Activated T-cell treated with anti-CD3 and anti-CD28 coated beads, Interleukin-2, amount 50 U/mL, for 4 hours (primary cell): Measurements from ENCODE around the gene FAM241B. TPM values are rescaled to one million over a fixed set of nuclear protein-coding genes. Genes with fewer than 3 reads are reported as not detected.

ENCODE experiments used
- ATAC-seq, 2 donors: fragments of 200-7000 bp; cut with Tn5 transposase; one replicate each; pipeline ENCODE4 v1.10.0; 2021
- DNase-seq: peaks from one replicate; pipeline ENCODE4 v3.0.0-alpha.2; 2020
- H3K27me3 Mint-ChIP-seq: one replicate; pipeline ENCODE4 v1.8.0; 2021; ENCODE audit warnings: low read depth, mixed read lengths
- H3K36me3 Mint-ChIP-seq: one replicate; pipeline ENCODE4 v1.8.0; 2022; ENCODE audit warnings: mixed read lengths; ENCODE audit not compliant: insufficient read depth
- H3K4me1 Mint-ChIP-seq: one replicate; pipeline ENCODE4 v1.8.0; 2021; ENCODE audit warnings: low read depth, mixed read lengths
- H3K4me3 Mint-ChIP-seq: one replicate; pipeline ENCODE4 v1.8.0; 2021; ENCODE audit warnings: mild to moderate bottlenecking, moderate library complexity, mixed read lengths
- H3K9me3 Mint-ChIP-seq: one replicate; pipeline ENCODE4 v1.8.0; 2021; ENCODE audit warnings: mixed read lengths
- total RNA-seq, 3 donors: library from RNA; stranded (reverse); gene quantifications; one replicate each; pipeline ENCODE4 v1.2.1, GENCODE V29; 2021

The FAM241B gene
- total RNA-seq, 3 donors from 2014 or later, result 13.9 to 16.5 (median 15.3) TPM

GRCh38 chr10:69650589-69651261 is 20.7 kb downstream of the FAM241B start:
- Mint-ChIP-seq H3K36me3 (no peaks in the 10 kb centered on the region), H3K9me3 (no peaks in the 10 kb centered on the region), H3K27me3 (peaks cover 3% of the 10 kb centered on the region), H3K4me3 (no peak overlapping the region), H3K4me1 (peaks cover 16% of the 10 kb centered on the region)
- ATAC-seq (no peak), DNase-seq (no peak)

- Mint-ChIP-seq H3K36me3 (no peaks in the 10 kb centered on the region), H3K4me3 (no peak overlapping the region), H3K4me1 (peaks cover 16% of the 10 kb centered on the region), H3K9me3 (no peaks in the 10 kb centered on the region), H3K27me3 (peaks cover 3% of the 10 kb centered on the region)
- no peak for DNase-seq
- ATAC-seq, result no peak
These were observed 21.3 kb downstream of the FAM241B start for GRCh38 chr10:69651362-69651761.

GRCh38 chr10:69652111-69652856 is 22.2 kb downstream of the FAM241B start:
- ATAC-seq, result no peak
- H3K4me3 Mint-ChIP-seq, result no peak overlapping the region

GRCh38 chr10:69652857-69653199 is 22.8 kb downstream of the FAM241B start:
- no peak for ATAC-seq
- H3K27me3 Mint-ChIP-seq, result peaks cover 9% of the 10 kb centered on the region
- DNase-seq, result no peak
- H3K9me3 Mint-ChIP-seq, result no peaks in the 10 kb centered on the region
- H3K36me3 Mint-ChIP-seq, result no peaks in the 10 kb centered on the region
- no peak overlapping the region for H3K4me3 Mint-ChIP-seq
- H3K4me1 Mint-ChIP-seq, result peaks cover 16% of the 10 kb centered on the region

More at GRCh38 chr10:69652111-69652856, 22.2 kb downstream of the FAM241B start:
- DNase-seq, result no peak
- no peaks in the 10 kb centered on the region for H3K36me3 Mint-ChIP-seq
- H3K9me3 Mint-ChIP-seq, result no peaks in the 10 kb centered on the region
- H3K27me3 Mint-ChIP-seq, result peaks cover 3% of the 10 kb centered on the region
- H3K4me1 Mint-ChIP-seq, result peaks cover 16% of the 10 kb centered on the region

- DNase-seq, result no peak
- no peaks in the 10 kb centered on the region for H3K36me3 Mint-ChIP-seq
- no peak for ATAC-seq
- H3K4me1 Mint-ChIP-seq, result peaks cover 16% of the 10 kb centered on the region
- H3K4me3 Mint-ChIP-seq, result no peak overlapping the region
- peaks cover 14% of the 10 kb centered on the region for H3K27me3 Mint-ChIP-seq
- H3K9me3 Mint-ChIP-seq, result no peaks in the 10 kb centered on the region
These were observed 23.5 kb downstream of the FAM241B start for GRCh38 chr10:69653561-69653960.

- Mint-ChIP-seq H3K36me3 (no peaks in the 10 kb centered on the region), H3K9me3 (no peaks in the 10 kb centered on the region), H3K4me3 (no peak overlapping the region), H3K4me1 (peaks cover 13% of the 10 kb centered on the region), H3K27me3 (peaks cover 17% of the 10 kb centered on the region)
- ATAC-seq (no peak), DNase-seq (no peak)
These were observed 25.2 kb downstream of the FAM241B start for GRCh38 chr10:69655124-69655867.

- no peaks in the 10 kb centered on the region for H3K36me3 Mint-ChIP-seq
- no peak overlapping the region for H3K4me3 Mint-ChIP-seq
- H3K27me3 Mint-ChIP-seq, result peaks cover 20% of the 10 kb centered on the region
- ATAC-seq, result no peak
- DNase-seq, result no peak
- H3K9me3 Mint-ChIP-seq, result no peaks in the 10 kb centered on the region
- peaks cover 8% of the 10 kb centered on the region for H3K4me1 Mint-ChIP-seq
These were observed 26.0 kb downstream of the FAM241B start for GRCh38 chr10:69655868-69656555.

- peaks cover 20% of the 10 kb centered on the region for H3K27me3 Mint-ChIP-seq
- no peak overlapping the region for H3K4me3 Mint-ChIP-seq
- no peaks in the 10 kb centered on the region for H3K9me3 Mint-ChIP-seq
- no peak for DNase-seq
- no peak for ATAC-seq
- no peaks in the 10 kb centered on the region for H3K36me3 Mint-ChIP-seq
- peaks cover 2% of the 10 kb centered on the region for H3K4me1 Mint-ChIP-seq
These were observed 26.8 kb downstream of the FAM241B start for GRCh38 chr10:69656742-69657269.

GRCh38 chr10:69657430-69657829 is 27.4 kb downstream of the FAM241B start:
- Mint-ChIP-seq H3K27me3 (peaks cover 20% of the 10 kb centered on the region), H3K4me1 (no peaks in the 10 kb centered on the region), H3K4me3 (no peak overlapping the region), H3K36me3 (no peaks in the 10 kb centered on the region), H3K9me3 (no peaks in the 10 kb centered on the region)
- ATAC-seq, result no peak
- no peak for DNase-seq

- Mint-ChIP-seq H3K9me3 (no peaks in the 10 kb centered on the region), H3K27me3 (peaks cover 20% of the 10 kb centered on the region), H3K36me3 (no peaks in the 10 kb centered on the region), H3K4me1 (no peaks in the 10 kb centered on the region), H3K4me3 (no peak overlapping the region)
- ATAC-seq (no peak), DNase-seq (no peak)
These were observed 27.8 kb downstream of the FAM241B start for GRCh38 chr10:69657866-69658265.

- Mint-ChIP-seq H3K27me3 (peaks cover 20% of the 10 kb centered on the region), H3K9me3 (no peaks in the 10 kb centered on the region), H3K4me3 (no peak overlapping the region), H3K4me1 (no peaks in the 10 kb centered on the region), H3K36me3 (no peaks in the 10 kb centered on the region)
- DNase-seq (no peak), ATAC-seq (no peak)
These were observed 29.4 kb downstream of the FAM241B start for GRCh38 chr10:69659241-69660038.

GRCh38 chr10:69660296-69660695 is 30.2 kb downstream of the FAM241B start:
- ATAC-seq, result no peak
- Mint-ChIP-seq H3K9me3 (no peaks in the 10 kb centered on the region), H3K36me3 (no peaks in the 10 kb centered on the region), H3K4me1 (no peaks in the 10 kb centered on the region), H3K4me3 (no peak overlapping the region), H3K27me3 (peaks cover 19% of the 10 kb centered on the region)
- no peak for DNase-seq

- Mint-ChIP-seq H3K36me3 (no peaks in the 10 kb centered on the region), H3K27me3 (peaks cover 19% of the 10 kb centered on the region), H3K9me3 (no peaks in the 10 kb centered on the region), H3K4me3 (no peak overlapping the region), H3K4me1 (no peaks in the 10 kb centered on the region)
- DNase-seq (no peak), ATAC-seq (no peak)
These were observed 31.5 kb downstream of the FAM241B start for GRCh38 chr10:69661414-69662172.
